GM18507 (cell line): ENCODE results near the gene ASCC2.
"Not testable (repeated sequence)": the region's sequence is repeated elsewhere in the genome, so short reads cannot be mapped to it uniquely, and the experiment has no call there.

Experiments
- DNase-seq: peaks from one replicate; pipeline ENCODE4 v3.0.0; 2011; ENCODE audit warnings: low read depth; ENCODE audit not compliant: insufficient read length; ENCODE audit errors: extremely low spot score
- FAIRE-seq: peaks from 2 replicates; lab custom pipeline; 2011; peaks lifted over from hg19 to GRCh38; lab: Jason Lieb, UNC

The ASCC2 gene

GRCh38 chr22:29837741-29838598 lies at the start of gene ASCC2:
Gene ASCC2, minus strand, starts transcription at chr22:29838274. Its CDS starts 5,949 bp downstream, at chr22:29832325.
- peak; percentile 96 for DNase-seq
- peak; percentile 97 for FAIRE-seq

GRCh38 chr22:29887358-29887757 lies 49.3 kb upstream of the ASCC2 start:
- FAIRE-seq = no peak
- no peak for DNase-seq

- no peak for DNase-seq
- no peak for FAIRE-seq
These were observed 48.5 kb upstream of the ASCC2 start for GRCh38 chr22:29886596-29886995.

- no peak for FAIRE-seq
- no peak for DNase-seq
These were observed 47.5 kb upstream of the ASCC2 start for GRCh38 chr22:29885610-29886009.

- DNase-seq (no peak), FAIRE-seq (peak; percentile 38)
These were observed 45.7 kb upstream of the ASCC2 start for GRCh38 chr22:29883775-29884097.

- no peak for FAIRE-seq
These were observed 45.1 kb upstream of the ASCC2 start, which contains the start of gene MTMR3 for GRCh38 chr22:29883045-29883774. Gene MTMR3, plus strand, starts transcription at chr22:29883174. Its CDS starts 87,886 bp downstream, at chr22:29971060.

GRCh38 chr22:29882716-29883044 lies 44.6 kb upstream of the ASCC2 start:
- no peak for DNase-seq
- peak; percentile 92 for FAIRE-seq

More at GRCh38 chr22:29883045-29883774, 45.1 kb upstream of the ASCC2 start, which contains the start of gene MTMR3:
- peak; percentile 57 for DNase-seq

GRCh38 chr22:29879753-29880152 lies 41.7 kb upstream of the ASCC2 start:
- DNase-seq (no peak), FAIRE-seq (no peak)

GRCh38 chr22:29877620-29878019 lies 39.5 kb upstream of the ASCC2 start:
- no peak for FAIRE-seq

GRCh38 chr22:29873943-29874342 lies 35.9 kb upstream of the ASCC2 start:
- FAIRE-seq = no peak
- DNase-seq = no peak

More at GRCh38 chr22:29877620-29878019, 39.5 kb upstream of the ASCC2 start:
- no peak for DNase-seq

GRCh38 chr22:29872989-29873388 lies 34.9 kb upstream of the ASCC2 start:
- DNase-seq = no peak
- FAIRE-seq = no peak

GRCh38 chr22:29872144-29872893 lies 34.2 kb upstream of the ASCC2 start:
- no peak for FAIRE-seq
- no peak for DNase-seq

- DNase-seq = no peak
- no peak for FAIRE-seq
These were observed 33.6 kb upstream of the ASCC2 start for GRCh38 chr22:29871684-29872083.

GRCh38 chr22:29870574-29870973 lies 32.5 kb upstream of the ASCC2 start:
- DNase-seq = no peak
- FAIRE-seq = peak; percentile 44

- no peak for FAIRE-seq
- no peak for DNase-seq
These were observed 29.8 kb upstream of the ASCC2 start for GRCh38 chr22:29867851-29868250.

GRCh38 chr22:29867260-29867659 lies 29.2 kb upstream of the ASCC2 start:
- FAIRE-seq = no peak
- DNase-seq = no peak

- DNase-seq, FAIRE-seq: not testable (repeated sequence)
These were observed 27.5 kb upstream of the ASCC2 start for GRCh38 chr22:29865572-29865971.

GRCh38 chr22:29861672-29862297 lies 23.7 kb upstream of the ASCC2 start:
- no peak for FAIRE-seq

GRCh38 chr22:29860006-29860766 lies 22.1 kb upstream of the ASCC2 start:
- no peak for FAIRE-seq
- no peak for DNase-seq

More at GRCh38 chr22:29861672-29862297, 23.7 kb upstream of the ASCC2 start:
- DNase-seq = no peak
